ENCODE measurements around the gene ACACB. TPM values are rescaled to one million over a fixed set of nuclear protein-coding genes. Genes with fewer than 3 reads are reported as not detected.

ACACB gene
- total RNA-seq, 1 donor, result 3.9 TPM

DNA sequence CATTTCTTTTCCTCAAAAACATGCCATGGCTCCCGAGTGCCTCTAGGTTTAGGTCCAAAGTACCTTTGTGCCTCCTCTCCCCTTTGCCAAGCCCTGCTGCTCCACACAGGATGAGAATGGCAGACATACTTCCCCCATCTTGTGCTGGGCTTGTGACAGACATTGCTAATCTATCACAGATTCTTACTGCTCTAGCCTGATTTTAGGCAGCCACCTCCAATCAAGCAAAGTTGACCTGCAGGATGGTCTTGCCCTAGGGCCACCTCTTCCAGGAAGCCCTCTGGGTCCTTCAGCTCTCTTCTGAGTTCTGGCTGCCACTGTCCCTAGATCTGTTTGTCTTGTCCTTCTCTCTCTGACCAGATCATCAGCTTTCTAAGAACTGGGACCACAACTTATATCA, 172.2 kb downstream of the ACACB start:
- no peak overlapping the region for H3K4me3 ChIP-seq (ENCODE audit: low read depth, low read length)
- DNase-seq (ENCODE audit: low read depth), result no peak
- TF ChIP-seq, protein P1, sequence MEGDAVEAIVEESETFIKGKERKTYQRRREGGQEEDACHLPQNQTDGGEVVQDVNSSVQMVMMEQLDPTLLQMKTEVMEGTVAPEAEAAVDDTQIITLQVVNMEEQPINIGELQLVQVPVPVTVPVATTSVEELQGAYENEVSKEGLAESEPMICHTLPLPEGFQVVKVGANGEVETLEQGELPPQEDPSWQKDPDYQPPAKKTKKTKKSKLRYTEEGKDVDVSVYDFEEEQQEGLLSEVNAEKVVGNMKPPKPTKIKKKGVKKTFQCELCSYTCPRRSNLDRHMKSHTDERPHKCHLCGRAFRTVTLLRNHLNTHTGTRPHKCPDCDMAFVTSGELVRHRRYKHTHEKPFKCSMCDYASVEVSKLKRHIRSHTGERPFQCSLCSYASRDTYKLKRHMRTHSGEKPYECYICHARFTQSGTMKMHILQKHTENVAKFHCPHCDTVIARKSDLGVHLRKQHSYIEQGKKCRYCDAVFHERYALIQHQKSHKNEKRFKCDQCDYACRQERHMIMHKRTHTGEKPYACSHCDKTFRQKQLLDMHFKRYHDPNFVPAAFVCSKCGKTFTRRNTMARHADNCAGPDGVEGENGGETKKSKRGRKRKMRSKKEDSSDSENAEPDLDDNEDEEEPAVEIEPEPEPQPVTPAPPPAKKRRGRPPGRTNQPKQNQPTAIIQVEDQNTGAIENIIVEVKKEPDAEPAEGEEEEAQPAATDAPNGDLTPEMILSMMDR (IDR thresholded peaks at IDR 0.05; ENCODE audit: insufficient read depth, low read depth, low read length), result no peak

DNA sequence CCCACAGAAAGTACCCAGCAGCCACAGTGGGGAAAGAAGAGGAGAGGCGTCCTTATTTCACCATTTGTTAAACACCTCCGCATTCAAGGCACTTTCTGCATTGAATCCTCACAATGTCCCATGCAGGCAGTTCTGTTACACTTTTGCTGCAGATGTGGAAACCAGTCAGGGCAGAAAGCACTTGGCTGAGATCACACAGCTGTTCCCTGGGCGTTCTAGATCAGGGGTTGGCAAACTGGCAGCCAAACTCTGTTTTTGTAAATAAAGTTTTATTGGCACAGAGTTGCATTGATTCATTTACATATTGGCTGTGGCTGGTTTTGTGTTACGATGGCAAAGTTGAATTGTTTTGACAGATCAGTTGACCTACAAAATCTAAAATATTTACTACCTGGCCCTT, 172.6 kb downstream of the ACACB start:
- TF ChIP-seq, protein P1 (IDR thresholded peaks at IDR 0.05; ENCODE audit: insufficient read depth, low read depth, low read length), result no peak
- no peak for DNase-seq (ENCODE audit: low read depth)
- H3K4me3 ChIP-seq (ENCODE audit: low read depth, low read length), result no peak overlapping the region

DNA sequence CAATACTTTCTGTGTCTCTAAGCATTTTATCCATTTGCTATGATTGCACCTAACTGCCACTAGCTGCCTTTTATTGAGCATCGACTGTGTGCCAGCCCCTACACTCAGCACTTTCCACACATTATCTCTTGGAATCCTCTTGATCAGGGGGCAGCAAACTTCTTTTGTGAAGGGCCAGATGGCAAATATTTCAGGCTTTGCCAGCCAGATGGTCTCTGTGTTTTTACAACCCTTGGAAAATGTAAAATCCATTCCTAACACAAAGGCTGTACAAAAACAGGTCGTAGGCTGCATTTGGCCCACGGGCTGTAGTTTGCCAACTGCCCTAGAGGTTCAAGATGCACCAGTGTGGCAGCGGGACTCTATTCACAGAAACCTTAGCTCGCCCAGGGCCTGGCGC, 173.2 kb downstream of the ACACB start:
- H3K4me3 ChIP-seq (ENCODE audit: low read depth, low read length), result no peak overlapping the region
- DNase-seq (ENCODE audit: low read depth), result no peak
- TF ChIP-seq, protein P1 (IDR thresholded peaks at IDR 0.05; ENCODE audit: insufficient read depth, low read depth, low read length), result no peak

DNA sequence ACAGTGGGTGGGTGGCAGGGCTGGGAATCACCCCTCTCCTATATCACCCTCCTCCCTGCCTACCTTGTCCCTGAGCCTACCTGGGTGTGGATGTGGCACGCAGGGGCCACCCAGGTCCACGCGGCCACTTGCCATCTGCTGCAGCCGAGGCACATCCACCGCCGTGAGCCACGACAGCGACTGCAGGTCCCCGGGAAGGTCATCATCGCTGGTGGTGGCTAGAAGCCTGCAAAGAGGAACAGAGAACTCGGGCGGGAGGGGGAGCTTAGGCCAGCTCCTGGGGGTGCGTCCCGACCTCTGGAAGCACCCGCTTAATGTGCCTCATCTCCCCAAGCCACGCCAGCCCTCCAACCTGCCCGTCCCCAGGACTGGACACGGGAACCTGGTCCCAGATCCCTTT, 173.7 kb downstream of the ACACB start:
- no peak overlapping the region for H3K4me3 ChIP-seq (ENCODE audit: low read depth, low read length)
- TF ChIP-seq, protein P1 (IDR thresholded peaks at IDR 0.05; ENCODE audit: insufficient read depth, low read depth, low read length), result no peak
- no peak for DNase-seq (ENCODE audit: low read depth)

DNA sequence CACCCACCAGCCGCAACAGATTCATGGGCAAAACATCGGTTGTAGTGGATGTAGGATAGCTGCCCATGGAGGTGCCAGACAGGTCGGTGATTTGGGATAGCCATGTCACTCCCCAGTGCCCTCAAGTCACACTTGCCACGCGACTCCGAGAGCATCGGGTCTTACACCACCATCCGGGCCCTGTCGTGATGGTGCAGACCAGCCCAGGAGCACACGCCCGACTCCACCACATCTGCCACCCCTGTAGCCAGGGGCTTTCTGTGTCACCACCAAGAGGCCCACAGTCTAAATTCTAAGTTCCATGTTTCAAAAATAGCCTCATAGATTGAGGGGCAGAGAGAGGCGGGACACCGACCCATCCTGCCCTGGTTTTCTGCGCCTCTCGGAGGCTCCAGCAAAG, 174.7 kb downstream of the ACACB start:
- no peak overlapping the region for H3K4me3 ChIP-seq (ENCODE audit: low read depth, low read length)
- TF ChIP-seq, protein P1 (IDR thresholded peaks at IDR 0.05; ENCODE audit: insufficient read depth, low read depth, low read length), result no peak

DNA sequence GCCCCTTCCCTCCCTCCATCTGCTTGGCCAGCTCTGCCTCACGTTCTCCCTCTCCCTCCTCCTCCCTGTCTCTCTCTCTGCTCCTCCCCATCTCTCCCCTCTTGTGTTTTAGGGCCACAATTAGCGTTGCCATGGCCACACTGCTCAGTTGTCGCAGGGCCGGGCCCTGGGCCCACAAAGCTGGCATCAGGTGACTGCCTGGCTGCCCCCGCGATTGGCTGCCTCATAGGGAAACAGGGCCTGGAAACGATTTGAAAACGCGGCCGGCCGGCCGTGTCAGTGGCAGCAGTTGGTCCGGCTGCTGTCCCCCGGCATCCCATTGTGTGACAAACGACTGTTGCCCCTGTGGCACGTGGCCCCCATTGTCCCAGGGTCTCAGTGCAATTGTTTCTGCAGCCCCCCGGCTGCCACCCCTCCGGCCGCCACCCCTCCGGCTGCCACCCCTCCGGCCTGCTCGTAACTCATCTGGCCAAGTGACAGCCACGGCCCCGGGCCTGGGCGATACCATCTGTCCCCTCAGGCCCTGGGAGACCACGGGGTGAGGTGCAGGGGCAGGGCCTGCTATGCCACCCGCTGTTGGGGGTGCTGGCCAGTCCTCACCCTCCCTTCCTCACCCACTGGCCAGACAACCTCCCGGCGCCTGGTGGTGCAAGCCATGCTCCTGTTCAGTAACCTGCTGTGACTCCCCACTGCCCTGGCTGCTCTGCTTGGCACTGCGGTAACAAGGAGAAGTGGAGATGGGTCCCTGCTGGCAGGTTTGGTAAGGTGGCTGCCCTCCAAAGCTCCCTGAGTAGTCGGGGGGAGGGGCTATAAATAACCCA, 175.3 kb downstream of the ACACB start:
- H3K4me3 ChIP-seq (ENCODE audit: low read depth, low read length), result no peak overlapping the region
- DNase-seq (ENCODE audit: low read depth), result no peak
- TF ChIP-seq, protein P1 (IDR thresholded peaks at IDR 0.05; ENCODE audit: insufficient read depth, low read depth, low read length), result no peak

More for the DNA sequence above, 174.7 kb downstream of the ACACB start:
- no peak for DNase-seq (ENCODE audit: low read depth)

DNA sequence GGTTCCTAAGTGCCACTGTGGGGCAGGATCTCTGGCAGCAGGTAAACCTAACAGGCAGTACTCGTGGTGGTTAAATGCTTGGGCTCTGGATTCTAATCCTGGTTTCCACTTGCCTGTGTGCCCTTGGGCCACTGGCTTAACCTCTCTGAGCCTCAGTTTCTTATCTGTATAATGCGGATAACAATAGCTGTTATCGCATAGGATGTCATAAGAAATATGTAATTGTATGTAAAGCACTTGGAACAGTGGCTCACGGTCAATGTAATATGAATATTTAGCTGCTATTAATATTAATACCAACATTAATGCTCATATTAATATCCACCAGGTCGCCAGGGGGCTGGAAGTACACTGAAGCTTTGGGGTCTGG, 175.9 kb downstream of the ACACB start:
- TF ChIP-seq, protein P1 (IDR thresholded peaks at IDR 0.05; ENCODE audit: insufficient read depth, low read depth, low read length), result no peak
- no peak overlapping the region for H3K4me3 ChIP-seq (ENCODE audit: low read depth, low read length)
- no peak for DNase-seq (ENCODE audit: low read depth)
